Hepatocyte (in vitro differentiated cells): Measurements from ENCODE around the gene DSG1.

ENCODE experiments used
- EZH2 ChIP-seq: fragments of 200-600 bp; sonication (generic); IDR thresholded peaks from 2 replicates; pipeline ENCODE4 v1.6.1; 2016; ENCODE audit warnings: antibody characterized with exemption, mild to moderate bottlenecking, borderline replicate concordance
- TF ChIP-seq, protein P1 (sequence below): fragments of 200-600 bp; sonication (generic); IDR thresholded peaks from 2 replicates; pipeline ENCODE4 v1.5.1; 2016; ENCODE audit warnings: antibody characterized with exemption, mild to moderate bottlenecking; ENCODE audit not compliant: poor library complexity

- TF ChIP-seq EZH2: no peak
- TF ChIP-seq, protein P1, sequence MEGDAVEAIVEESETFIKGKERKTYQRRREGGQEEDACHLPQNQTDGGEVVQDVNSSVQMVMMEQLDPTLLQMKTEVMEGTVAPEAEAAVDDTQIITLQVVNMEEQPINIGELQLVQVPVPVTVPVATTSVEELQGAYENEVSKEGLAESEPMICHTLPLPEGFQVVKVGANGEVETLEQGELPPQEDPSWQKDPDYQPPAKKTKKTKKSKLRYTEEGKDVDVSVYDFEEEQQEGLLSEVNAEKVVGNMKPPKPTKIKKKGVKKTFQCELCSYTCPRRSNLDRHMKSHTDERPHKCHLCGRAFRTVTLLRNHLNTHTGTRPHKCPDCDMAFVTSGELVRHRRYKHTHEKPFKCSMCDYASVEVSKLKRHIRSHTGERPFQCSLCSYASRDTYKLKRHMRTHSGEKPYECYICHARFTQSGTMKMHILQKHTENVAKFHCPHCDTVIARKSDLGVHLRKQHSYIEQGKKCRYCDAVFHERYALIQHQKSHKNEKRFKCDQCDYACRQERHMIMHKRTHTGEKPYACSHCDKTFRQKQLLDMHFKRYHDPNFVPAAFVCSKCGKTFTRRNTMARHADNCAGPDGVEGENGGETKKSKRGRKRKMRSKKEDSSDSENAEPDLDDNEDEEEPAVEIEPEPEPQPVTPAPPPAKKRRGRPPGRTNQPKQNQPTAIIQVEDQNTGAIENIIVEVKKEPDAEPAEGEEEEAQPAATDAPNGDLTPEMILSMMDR: no peak
Observed at GRCh38 chr18:31316974-31317373, 986 bp upstream of the DSG1 start.
